HepG2 (cell line): ENCODE measurements around the gene FOXR1. TPM values are rescaled to one million over a fixed set of nuclear protein-coding genes. Genes with fewer than 3 reads are reported as not detected.
A peak's percentile ranks its signal among the peaks of the same experiment; 100 is the strongest.

Experiments
- BRCA1 ChIP-seq: sonication (generic); formaldehyde crosslinking; IDR thresholded peaks from 2 replicates; pipeline ENCODE4 v1.4.0; 2020; ENCODE audit warnings: missing genetic modification reagents
- ETV6 ChIP-seq: sonication (generic); formaldehyde crosslinking; conservative IDR thresholded peaks from 2 replicates; pipeline ENCODE4 v1.4.0; 2020; ENCODE audit warnings: missing genetic modification reagents
- KDM5B ChIP-seq: sonication (generic); formaldehyde crosslinking; IDR thresholded peaks from 2 replicates; pipeline ENCODE4 v1.4.0; 2020; ENCODE audit warnings: missing genetic modification reagents, mild to moderate bottlenecking, borderline replicate concordance
- MAFK ChIP-seq, 2 experiments: IDR thresholded peaks in 1 of 2; conservative IDR thresholded peaks in 1 of 2; 2 replicates each; pipeline ENCODE4 v1.6.1; 2011; ENCODE audit warnings: improper control_type of control experiment in 2 of 2, low read length in 2 of 2
- TBL1XR1 ChIP-seq: fragments of 150-350 bp; IDR thresholded peaks from 2 replicates; pipeline ENCODE4 v1.6.1; 2014; ENCODE audit warnings: borderline replicate concordance, low read length; ENCODE audit not compliant: partially characterized antibody
- TEAD3 ChIP-seq: optimal IDR thresholded peaks from 2 replicates; pipeline ENCODE3; 2016; ENCODE audit warnings: borderline replicate concordance
- ZBTB38 ChIP-seq: sonication (generic); formaldehyde crosslinking; IDR thresholded peaks from 2 replicates; pipeline ENCODE4 v1.5.1; 2020; ENCODE audit warnings: mild to moderate bottlenecking, missing genetic modification reagents
- ZBTB40 ChIP-seq, 2 experiments: fragments of 450-650 bp in 1 of 2; sonication (generic) in 1 of 2; formaldehyde crosslinking in 1 of 2; IDR thresholded peaks; 2 replicates each; pipeline versions ENCODE4 v1.6.1 to v1.8.0; 2016 to 2022; ENCODE audit warnings: antibody characterized with exemption in 1 of 2, mild to moderate bottlenecking in 1 of 2, missing genetic modification reagents in 1 of 2
- ZNF296 ChIP-seq: sonication (generic); formaldehyde crosslinking; conservative IDR thresholded peaks from 2 replicates; pipeline ENCODE4 v1.5.0; 2020; ENCODE audit warnings: mild to moderate bottlenecking, missing genetic modification reagents
- ZNF3 ChIP-seq: IDR thresholded peaks from 2 replicates; pipeline ENCODE4 v1.7.0; 2017; ENCODE audit warnings: inconsistent platforms
- ZNF761 ChIP-seq: sonication (generic); formaldehyde crosslinking; conservative IDR thresholded peaks from 2 replicates; pipeline ENCODE4 v1.4.0; 2020; ENCODE audit warnings: mild to moderate bottlenecking, missing genetic modification reagents
- polyA plus RNA-seq, 8 experiments: library from polyadenylated mRNA; depleted of rRNA in 3 of 8; stranded (reverse) in 7 of 8; unstranded in 1 of 8; fragments of >200 nt; fragmentation: Illumina TruSeq in 4 of 8; extraction: Trizol in 4 of 8; gene quantifications; 2 replicates each; pipeline versions ENCODE4 v1.2.1 to v1.2.3, GENCODE V29; 2011 to 2016; ENCODE audit warnings: low read depth in 4 of 8, missing spikeins in 1 of 8, mixed read lengths in 1 of 8; ENCODE audit not compliant: insufficient read depth in 1 of 8
- total RNA-seq, 5 experiments: library from RNA; depleted of rRNA; stranded (reverse); fragments of >200 nt; fragmentation: Illumina TruSeq; extraction: Trizol; gene quantifications; 2 replicates each; pipeline ENCODE4 v1.2.3, GENCODE V29; 2016; ENCODE audit warnings: low read depth in 1 of 5
- TF ChIP-seq, protein P1 (sequence below): IDR thresholded peaks from 2 replicates; pipeline ENCODE4 v1.6.1; 2016; ENCODE audit warnings: missing compliant biosample characterization, missing genetic modification reagents, borderline replicate concordance
- TF ChIP-seq, protein P2 (sequence below), 2 experiments: sonication (generic) in 1 of 2; formaldehyde crosslinking in 1 of 2; IDR thresholded peaks; 2 replicates each; pipeline versions ENCODE4 v1.4.0 to v1.6.1; 2016 to 2020; ENCODE audit warnings: borderline replicate concordance in 1 of 2, low read depth in 1 of 2, mild to moderate bottlenecking in 1 of 2, missing genetic modification reagents in 1 of 2

Gene FOXR1
- total and polyA plus RNA-seq, 2 of the 13 experiments (the other 11 are each of a cell fraction or from before 2014, with no cell fraction given), result not detected

DNA sequence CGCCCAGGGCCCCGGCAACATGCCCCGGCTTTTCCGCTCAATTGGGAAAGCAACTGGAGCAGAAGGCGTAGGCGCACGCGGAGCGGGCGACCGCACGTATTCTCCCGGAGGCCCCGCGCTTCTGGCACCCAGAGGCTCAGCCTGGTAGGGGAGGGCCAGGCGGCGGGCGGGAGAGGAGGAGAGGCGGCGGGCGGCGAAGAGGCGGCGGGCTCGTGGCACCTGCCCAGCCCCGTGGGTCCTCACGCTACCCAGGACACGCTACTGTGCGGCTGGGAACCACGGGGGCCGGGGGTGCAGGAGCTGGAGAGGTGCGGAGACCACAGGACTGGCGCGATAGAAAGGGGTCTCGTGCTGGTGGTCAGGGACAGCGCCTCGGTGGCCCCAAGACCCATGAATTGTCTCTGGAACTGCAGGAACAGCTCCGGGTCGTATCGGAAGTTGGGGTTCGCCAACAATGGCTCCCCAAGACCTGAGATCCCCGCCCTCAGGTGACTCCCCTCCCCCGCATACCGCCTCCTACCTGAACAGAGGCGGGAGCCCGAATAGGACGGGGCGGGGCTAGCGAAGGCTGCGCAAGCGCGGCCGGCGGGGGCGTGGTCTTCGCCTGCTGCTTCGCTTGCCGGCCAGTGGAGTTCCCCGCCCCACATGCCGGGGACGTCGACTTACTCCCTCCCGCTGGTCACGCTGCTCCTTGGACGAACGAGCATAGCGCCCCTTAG is 58.9 kb downstream of the FOXR1 start, which contains the start of gene SLC37A4 (continued):
- TF ChIP-seq ZBTB40 (IDR thresholded peaks at IDR 0.05) (no peak), ZBTB40 (CRISPR knock-in tag; IDR thresholded peaks at IDR 0.05) (no peak; the same call in 1 of the 2 replicates), ZNF761 (no peak), BRCA1 (CRISPR knock-in tag) (peak; percentile 89), TBL1XR1 (no peak), ETV6 (CRISPR knock-in tag) (no peak), ZBTB38 (CRISPR knock-in tag) (peak; percentile 87), TEAD3 (CRISPR knock-in tag) (peak; percentile 95), ZNF3 (CRISPR knock-in tag) (no peak; the same call in 1 of the 2 replicates), MAFK (conservative IDR thresholded peaks at IDR 0.05 in 1 of 2, IDR thresholded peaks at IDR 0.05 in 1 of 2; ENCODE audit: low read length in 2 of 2) (no peak), KDM5B (CRISPR knock-in tag) (peak; percentile 79), ZNF296 (no peak)
- TF ChIP-seq, protein P1, sequence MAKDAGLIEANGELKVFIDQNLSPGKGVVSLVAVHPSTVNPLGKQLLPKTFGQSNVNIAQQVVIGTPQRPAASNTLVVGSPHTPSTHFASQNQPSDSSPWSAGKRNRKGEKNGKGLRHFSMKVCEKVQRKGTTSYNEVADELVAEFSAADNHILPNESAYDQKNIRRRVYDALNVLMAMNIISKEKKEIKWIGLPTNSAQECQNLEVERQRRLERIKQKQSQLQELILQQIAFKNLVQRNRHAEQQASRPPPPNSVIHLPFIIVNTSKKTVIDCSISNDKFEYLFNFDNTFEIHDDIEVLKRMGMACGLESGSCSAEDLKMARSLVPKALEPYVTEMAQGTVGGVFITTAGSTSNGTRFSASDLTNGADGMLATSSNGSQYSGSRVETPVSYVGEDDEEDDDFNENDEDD, result peak; percentile 98
- TF ChIP-seq, protein P2, sequence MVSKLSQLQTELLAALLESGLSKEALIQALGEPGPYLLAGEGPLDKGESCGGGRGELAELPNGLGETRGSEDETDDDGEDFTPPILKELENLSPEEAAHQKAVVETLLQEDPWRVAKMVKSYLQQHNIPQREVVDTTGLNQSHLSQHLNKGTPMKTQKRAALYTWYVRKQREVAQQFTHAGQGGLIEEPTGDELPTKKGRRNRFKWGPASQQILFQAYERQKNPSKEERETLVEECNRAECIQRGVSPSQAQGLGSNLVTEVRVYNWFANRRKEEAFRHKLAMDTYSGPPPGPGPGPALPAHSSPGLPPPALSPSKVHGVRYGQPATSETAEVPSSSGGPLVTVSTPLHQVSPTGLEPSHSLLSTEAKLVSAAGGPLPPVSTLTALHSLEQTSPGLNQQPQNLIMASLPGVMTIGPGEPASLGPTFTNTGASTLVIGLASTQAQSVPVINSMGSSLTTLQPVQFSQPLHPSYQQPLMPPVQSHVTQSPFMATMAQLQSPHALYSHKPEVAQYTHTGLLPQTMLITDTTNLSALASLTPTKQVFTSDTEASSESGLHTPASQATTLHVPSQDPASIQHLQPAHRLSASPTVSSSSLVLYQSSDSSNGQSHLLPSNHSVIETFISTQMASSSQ (IDR thresholded peaks at IDR 0.05; ENCODE audit: low read depth), result no peak
- TF ChIP-seq, protein P2 (CRISPR knock-in tag; IDR thresholded peaks at IDR 0.05; ENCODE audit: borderline replicate concordance), result peak; percentile 56; the same call in 1 of the 2 replicates
